NCI-H748 (cell line): Measurements from ENCODE around the gene KRTAP10-11.
"Not testable (repeated sequence)": the region's sequence is repeated elsewhere in the genome, so short reads cannot be mapped to it uniquely, and the experiment has no call there.

Experiments
- DNase-seq: peaks from one replicate; lab custom pipeline; 2025; ENCODE audit not compliant: unreplicated experiment; lab: John Stamatoyannopoulos, UW

Gene KRTAP10-11

DNA sequence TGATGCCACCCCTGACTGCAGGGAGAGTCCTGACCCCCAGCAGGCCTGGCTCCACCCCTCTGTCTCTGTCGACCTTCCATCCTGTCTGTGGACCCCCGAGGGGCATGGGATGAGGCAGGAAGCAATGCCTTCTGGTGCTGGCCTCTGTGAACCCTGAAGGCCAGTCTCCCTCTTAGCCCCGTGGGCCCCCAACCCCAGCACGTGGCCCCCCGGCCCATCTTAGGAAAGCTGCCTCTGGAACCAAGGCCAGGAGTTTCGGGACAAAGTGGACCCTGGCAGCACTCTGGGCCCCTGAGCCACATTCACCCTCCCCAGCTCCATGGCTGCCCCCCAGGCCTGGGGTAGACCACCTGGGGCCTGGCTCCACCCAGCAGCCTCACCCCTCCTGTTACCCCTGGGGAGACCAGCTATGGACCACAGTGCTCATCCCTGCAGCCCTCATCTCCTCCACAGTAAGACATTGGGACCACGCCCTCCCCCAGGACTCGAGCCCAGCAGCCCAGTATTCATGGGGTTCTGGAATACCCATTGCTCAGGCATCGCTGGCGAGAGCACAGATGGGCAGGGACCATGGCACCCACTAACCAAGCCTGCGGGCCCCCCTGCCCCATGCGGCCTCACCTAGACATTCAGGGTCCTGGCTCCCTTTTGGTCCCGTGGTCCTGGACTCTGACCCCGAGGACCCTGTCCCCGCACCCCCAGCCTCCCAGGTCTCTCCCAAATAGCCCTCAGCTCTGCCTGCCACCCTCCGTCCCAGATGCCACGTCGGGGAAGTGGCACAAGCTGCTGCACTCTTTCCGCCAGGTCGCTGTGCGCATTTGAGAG lies 7.5 kb upstream of the KRTAP10-11 start:
- DNase-seq, result not testable (repeated sequence)

DNA sequence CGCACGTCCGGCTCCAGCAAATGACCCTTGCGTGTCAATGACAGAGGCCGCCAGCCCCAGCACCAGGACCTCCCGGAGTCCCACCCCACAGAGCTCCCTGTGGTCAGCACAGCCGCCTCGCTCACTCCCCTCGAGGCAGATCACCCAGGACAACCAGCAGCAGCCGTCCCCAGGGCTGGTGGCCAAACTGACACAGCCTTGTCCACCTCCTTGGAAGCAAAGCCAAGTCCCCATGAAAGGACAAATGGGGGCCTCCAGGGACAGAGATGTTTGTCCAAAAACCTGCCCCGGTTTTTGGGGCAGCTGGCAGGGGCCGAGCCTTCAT lies 6.9 kb upstream of the KRTAP10-11 start:
- DNase-seq, result no peak

DNA sequence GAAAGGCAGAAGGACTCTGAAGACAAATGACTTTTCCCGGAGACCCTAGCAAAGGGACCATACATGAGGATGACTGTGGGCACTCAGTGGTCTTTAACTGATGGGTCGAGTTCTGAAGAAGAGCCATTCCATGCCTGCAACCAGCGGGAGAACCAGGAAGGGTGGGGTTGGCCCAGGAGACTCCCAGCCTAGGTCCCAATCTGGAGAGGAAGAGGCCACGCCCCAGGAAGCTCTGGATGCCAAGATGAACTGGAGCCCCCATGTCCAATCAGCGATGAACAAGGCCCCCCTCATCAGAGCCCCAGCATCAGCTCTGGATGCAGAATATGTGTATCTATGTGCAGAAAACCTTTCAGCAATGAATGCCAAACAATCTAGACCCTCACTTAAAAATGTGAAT lies 5.5 kb upstream of the KRTAP10-11 start:
- no peak for DNase-seq

DNA sequence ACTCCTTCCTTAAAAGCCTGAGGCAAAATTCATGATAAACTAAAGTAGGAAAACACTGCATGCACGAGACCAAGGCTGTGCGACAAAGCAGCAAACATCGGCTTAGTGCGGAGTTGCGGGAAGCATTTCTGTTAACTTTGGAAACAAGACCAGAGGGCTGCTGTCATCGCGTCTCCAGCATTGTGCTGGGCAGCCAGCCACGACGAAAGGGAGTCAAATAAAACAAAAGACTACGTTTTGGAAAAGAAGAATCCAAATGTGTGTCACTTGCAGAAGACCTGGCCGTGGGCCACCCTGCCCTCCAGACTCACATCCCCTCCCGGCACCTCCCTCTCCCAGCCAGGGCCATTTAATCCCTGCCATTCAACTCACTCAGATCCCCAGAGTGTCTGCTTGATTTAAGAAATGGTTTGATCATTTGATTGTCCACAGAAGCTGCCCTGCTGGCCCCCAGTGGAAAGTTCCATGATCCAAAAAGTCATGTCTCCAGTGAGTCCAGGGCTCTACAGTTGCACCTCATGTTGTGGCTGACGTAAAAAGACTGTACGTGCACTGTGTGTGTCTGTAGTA lies 2.4 kb upstream of the KRTAP10-11 start:
- DNase-seq, result peak; percentile 4

DNA sequence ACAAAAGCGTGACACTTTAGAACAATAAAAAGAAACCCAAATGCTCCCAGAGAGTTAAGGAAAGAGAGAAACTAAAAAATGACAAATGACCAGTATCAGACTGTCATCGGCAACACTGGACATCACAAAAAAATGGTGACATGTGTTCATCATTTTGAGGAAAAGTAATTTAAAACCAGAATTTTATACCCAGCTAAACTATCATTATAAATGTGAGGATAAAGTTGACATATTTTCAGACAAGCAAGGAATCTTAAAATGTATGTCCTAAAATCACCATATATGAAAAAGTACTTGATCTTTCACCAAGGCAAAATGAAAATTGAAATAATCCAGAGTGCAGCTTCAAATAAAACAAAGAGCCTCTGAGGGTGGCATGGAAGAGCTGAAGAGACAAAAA lies 1.3 kb upstream of the KRTAP10-11 start:
- no peak for DNase-seq

DNA sequence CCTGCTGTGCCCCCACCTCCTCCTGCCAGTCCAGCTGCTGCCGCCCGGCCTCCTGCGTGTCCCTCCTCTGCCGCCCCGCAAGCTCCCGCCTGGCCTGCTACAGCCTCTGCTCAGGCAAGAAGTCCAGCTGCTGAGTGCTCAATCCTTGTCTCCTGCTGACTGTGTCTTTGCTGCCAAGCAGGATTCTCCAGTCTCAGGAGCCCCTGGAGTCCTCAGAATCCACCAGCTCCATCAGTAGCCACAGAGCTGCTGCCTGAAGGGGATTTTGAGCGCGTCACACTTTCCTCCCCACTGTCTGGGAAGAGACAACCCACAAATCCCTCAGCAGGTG lies 973 bp downstream of the KRTAP10-11 start:
- DNase-seq, result no peak

DNA sequence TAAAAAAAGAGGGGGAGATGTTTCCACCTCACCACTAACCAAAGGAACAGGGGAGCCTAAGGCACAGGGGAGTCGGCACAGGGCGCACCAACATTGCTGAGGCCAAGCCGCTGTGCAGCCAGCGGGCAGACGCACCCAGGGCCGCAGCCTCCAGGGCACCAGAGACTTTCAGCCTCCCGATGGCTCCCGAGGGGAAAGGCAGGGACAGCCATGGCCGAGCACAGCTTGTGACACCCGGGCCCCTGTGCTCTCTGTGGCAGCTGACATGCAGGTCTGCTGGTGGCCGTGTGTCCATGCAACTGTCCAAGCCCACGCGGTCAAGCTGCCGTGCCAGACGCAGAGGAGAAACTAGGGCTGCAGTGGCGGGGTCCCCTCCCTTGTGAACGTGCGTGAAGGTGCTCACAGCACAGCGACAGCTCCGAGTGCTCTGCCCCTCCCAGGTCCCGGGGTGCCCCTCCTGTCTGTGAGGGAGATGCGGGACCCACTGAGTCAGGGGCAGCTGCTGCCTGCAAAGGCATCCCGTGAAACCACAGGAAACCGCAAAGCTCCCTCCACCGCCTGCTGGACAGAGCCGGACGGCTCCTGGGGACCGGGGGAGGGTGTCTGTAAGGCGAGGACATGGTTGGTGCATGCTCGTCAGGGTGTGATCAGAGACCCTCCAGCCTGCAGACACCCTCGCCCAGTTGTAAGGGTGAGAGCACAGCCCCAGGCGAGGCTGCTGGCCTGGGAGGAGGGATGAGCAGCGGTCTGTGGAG lies 2.5 kb downstream of the KRTAP10-11 start:
- DNase-seq, result no peak

DNA sequence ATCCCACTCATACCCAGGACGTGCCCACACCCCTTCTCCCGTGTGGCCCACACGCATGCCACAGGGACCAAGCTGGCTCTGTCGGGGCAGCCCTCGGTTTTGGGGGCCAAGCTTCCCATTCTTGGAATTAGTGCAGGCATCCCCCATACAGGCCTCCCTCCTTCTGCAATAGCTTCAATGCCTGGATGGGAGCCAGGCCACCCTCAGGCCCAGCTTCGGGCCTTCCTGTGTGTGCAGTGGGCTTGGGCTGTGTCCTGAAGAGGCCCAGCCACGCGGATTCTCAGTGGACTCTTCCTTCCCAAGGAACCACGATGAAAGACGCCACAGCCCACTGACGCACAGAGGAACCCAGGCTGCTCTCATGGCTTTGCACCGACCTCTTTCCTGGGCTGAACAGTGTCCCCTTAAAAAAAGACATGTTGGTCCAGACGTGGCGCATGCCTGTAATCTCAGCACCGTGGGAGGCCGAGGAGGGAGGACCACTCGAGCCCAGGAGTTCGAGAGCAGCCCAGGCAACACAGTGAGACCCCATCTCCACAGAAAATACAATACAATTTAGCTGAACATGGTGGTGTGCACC lies 3.4 kb downstream of the KRTAP10-11 start:
- no peak for DNase-seq

DNA sequence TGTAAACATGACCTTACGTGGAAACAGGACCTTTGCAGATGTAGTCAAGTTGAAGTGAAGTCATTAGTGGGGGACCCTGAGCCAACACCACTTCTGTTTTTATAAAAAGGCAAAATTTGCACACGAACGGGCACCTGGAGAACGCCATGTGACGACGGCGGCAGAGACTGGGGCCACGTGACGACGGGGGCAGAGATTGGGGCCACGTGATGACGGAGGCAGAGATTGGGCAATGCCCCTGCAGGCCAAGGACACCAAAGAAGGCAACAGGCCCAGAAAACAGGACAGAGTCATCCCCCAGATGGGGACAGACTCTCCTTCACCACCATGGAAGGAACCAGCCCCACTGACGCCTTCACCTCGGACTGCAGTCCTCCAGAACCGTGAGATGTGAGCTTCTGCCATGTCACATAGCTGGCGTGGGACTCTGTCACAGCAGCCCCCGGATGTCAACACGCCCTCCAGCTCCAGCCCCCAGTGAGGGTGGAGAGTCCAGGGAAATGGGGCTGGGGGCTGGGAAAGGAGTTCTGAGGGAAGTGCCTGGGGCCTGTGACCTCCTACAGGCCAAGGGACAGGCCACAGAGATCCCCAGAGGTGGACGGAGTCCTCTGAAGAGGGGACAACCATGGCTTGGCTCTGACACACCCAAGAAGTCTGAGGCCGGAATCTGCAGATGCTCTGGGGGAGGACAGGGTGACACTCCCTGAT lies 4.2 kb downstream of the KRTAP10-11 start:
- no peak for DNase-seq

DNA sequence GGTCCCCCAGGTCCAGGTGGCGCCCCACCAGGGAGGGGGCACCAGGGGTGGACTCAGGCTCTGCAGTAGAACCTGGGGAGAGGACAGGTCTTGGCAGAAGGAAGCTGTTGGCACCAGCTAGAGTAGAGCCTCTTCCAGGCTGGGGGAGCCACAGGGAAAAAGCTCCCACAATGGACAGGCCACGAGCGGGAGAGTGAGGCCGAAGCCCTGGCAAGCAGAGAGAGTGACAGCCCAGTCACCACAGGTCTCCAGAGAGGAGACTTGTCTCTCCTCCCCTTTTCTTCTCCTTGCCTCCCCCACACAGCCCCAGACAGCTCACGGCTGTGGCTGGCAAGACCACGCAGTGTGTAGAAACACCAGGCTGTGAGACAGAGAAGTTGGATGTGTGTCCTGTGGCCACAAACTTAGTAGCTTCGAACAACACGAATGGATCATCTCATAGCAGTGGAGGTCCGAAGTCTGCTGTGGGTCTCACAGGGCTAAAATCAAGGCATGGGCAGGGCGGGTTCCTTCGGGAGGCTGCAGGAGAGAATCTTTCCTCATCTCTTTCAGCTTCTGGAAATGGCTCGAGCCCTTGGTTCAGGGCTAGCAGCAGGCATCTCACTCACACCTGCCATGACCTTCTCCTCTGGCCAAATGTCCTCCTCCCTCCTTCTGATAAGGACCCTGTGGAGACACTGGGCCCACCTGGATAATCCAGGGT lies 4.9 kb downstream of the KRTAP10-11 start:
- no peak for DNase-seq

DNA sequence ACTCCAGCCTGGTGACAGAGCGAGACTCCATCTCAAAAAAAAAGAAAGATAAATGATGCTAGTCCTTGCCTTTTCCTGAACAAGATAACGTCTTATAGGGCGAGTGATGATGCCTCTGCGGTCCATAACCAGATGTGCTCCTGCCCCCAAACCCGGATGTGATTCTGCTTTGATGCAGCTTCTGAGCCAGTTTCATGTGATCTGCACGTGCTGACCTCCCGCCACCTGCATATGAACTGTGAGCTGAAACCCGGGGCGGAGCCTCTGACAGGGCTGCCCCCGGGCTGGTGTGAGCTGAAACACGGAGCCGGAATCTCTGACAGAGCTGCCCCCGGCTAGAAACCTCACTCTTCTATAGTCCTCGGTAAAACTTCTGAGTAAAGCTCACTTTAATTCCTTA lies 6.9 kb downstream of the KRTAP10-11 start:
- no peak for DNase-seq

DNA sequence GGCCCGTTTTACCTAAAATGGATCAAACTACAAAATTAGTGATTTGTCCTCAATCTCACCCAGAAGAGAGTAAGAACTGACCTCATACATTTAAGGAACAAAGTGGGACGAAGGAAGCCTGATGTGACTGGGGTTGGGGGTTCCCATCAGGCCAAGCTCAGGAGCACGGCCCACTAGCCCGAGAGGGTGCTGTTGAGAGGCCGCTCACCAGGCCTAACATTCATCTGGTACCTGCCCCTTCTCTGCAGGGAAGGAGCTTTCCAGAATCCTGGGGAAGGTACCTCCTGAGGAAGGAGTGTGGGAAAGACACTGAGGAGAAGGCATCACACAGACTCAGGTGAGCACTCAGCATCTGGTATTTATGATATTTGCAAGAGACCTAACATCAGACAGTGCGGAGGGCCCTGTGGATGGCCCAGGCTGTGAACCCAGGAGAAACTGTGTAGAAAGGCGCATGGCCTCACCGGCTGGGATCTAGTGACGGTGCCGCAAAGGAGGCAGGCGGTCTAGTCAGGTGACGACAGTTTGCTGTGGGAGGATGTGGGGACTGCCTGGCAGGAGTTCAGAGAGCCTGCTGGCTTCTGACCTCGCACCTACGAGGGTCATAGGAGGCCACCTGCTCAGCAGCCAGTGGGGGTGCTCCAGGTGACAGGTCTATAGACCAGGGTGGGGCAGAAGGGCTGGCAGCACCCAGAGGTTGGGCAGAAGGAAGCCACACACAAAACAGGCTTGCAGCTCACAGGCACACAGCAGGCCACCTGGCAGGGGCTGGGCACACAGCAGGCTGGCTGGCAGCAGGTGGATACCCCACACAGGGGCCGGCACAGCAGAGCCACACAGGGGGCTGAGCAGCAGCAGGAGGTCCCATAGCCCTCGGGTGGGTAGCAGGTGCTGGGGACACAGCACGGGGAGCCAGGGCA lies 7.7 kb downstream of the KRTAP10-11 start:
- DNase-seq, result no peak

DNA sequence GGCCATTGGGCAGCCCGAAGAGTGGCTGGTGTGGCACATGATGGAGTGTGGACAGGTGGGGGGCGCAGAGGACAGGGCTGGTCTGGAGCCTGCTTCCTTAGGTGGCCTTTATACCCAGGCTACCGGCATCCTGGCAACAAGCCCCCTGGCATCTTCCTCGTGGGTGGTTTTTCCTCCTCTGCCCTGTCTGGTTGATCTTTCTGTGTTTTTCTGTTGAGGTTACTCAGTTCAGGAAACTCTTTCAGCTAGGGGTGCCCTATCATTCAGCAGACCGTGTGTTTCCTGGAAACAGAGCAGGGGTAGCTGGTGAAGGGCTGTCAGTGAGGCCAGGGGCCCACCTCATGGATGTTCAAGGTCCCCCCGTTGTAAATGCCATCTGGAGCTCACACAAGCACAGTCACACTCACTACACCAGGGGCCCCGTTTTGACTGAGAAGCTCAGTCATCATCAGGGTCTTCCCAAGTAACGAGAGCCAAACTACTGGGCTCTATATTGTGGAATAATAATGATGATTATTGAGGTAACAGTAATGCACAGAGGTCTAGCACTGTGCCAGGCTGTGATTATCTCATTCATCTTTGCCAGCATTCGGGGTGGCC lies 8.5 kb downstream of the KRTAP10-11 start, which contains the start of gene KRTAP12-4:
KRTAP12-4 (minus strand) TSS at position 84 of the 600 bp plus-strand sequence; CDS start at position 39, 45 bp downstream.
- DNase-seq, result no peak

DNA sequence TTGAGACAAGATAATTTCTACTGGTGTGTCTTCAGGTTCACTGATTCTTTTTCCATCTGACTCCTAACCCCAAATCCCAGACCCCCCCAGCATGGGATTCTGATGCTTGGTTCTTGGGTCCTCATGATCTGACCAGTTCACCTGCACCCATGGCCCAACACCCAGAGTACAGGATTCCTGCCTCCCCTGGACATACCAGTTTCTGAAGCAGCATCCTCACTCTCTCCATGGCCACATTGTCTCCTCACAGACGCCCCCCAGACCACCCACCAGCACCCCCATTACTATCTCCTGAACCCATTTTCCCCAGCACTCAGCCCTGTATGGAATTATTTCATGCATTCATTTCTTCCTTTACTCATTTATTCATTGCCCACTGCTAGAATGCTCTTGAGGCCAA lies 10.7 kb downstream of the KRTAP10-11 start:
- no peak for DNase-seq

DNA sequence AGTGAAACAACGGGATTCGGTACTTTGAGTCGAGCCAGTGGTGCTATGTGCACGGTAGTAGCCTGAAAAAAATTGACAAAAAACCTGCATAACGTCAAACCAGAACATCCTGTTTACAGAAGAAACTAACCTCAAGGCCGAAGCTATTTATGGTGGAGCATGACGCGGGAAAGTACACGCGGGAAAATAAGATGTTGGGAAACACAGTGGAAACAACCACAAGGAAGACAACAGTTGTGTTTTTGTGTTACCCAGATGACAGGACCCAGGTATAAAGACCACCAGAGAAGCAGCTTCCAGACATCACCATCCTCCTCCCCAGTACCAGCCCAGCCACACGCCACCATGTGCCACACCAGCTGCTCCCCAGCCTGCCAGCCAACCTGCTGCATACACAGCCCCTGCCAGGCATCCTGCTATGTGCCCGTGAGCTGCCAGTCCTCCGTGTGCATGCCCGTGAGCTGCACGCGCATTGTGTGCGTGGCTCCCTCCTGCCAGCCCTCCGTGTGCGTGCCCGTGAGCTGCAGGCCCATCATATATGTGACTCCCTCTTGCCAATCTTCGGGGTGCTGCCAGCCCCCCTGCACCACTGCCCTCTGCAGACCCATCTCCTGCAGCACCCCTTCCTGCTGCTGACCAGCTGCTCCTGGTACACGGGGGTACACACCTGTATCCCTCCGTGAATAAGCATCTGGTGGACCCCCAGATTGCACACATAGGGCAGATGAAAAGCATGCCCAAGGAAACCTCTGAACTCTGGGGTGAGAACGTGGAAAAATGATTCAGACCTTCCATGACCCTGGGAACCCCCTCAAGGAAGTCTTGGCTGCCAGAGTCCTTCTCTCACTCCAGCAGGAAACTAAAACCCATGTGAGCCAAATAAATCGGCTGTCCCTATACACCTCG lies 11.7 kb downstream of the KRTAP10-11 start, which contains the start of gene KRTAP12-3:
KRTAP12-3 (plus strand) TSS at position 298 of the 906 bp plus-strand sequence; CDS start at position 346, 48 bp downstream.
- DNase-seq, result no peak

DNA sequence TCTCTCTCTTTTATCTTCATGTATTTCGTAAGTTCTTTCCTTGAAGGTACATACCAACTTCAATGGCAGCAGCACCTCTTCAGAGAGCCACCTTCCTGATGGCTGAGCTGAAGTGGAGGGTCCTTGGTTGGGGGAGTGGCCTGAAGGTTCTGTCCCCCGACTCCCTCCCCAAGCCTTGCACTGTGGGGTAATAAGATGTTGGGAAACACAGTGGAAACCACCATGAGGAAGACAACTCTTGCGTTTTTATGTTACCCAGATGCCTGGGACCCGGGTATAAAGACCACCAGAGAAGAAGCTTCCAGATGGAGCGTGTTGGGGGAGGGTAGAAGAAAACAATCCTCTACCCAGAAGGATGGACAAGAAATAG lies 12.3 kb downstream of the KRTAP10-11 start:
- DNase-seq, result no peak

DNA sequence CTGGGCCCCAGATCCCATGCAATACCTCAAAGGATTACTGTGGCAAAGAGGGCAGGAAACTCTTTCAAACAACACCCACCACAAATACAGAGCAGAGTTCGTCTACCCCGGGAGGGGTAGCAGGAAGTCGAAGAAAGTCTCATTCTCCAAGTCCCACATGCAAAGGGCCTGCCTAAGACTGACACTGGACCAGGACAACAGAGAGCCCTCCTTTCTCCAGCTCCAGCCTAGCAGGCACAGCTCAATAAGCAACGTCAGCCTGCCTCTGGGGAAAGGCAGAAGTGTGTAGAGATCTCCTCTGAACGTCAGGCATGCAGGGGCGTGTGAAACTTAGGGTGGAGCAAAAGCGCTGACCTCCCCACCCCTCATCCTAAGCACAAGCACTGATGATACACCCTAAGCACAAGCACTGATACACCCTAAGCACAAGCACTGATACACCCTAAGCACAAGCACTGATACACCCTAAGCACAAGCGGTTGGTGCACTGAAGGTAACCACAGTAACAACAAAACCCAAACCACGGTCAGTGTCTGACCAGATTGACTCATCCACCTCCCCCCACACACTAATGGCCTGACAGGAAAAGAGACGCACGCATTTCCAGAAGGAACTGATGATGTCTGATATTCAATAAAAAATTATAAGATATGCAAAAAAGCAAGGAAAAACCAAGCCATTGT lies 12.8 kb downstream of the KRTAP10-11 start:
- no peak for DNase-seq
